ENCODE data around the gene GRK5. TPM values are rescaled to one million over a fixed set of nuclear protein-coding genes. Genes with fewer than 3 reads are reported as not detected.
"Not testable (repeated sequence)": the region's sequence is repeated elsewhere in the genome, so short reads cannot be mapped to it uniquely, and the experiment has no call there.

The GRK5 gene
- total RNA-seq, 1 experiment from 2014 or later = 5.8 TPM

DNA sequence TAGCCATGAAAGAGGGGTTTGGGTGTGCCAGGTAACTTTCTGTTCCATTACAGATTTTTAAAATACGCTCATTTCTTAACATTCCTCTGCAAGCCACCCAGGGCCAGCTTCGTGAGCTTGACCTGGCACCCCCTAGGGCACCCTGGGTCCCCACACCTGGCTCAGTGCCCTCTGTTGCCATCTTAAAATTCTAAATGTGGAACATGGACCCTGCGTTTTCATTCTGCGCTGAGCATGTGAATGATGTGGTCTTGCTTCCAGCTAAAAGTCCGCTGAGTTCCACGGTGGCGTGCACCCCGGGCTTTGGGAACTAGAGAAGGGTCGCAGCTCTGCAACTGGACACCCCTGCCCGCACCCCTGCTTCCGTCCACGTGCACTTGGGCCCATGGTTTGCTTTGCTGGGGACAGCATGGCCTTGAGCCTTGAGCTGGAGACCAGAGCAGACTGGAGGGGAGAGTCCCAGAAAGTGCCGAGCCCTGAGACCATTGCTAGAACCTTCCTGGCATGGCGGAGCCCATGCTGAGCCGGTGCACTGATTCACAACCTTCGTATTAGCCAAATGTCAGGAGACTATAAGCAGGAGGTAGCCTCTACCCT lies 244.0 kb downstream of the GRK5 start:
- DNase-seq (ENCODE audit: low spot score) = no peak
- in situ Hi-C loops (cut with HindIII; ENCODE audit: low sequenced_read_pairs) = no loop called here

DNA sequence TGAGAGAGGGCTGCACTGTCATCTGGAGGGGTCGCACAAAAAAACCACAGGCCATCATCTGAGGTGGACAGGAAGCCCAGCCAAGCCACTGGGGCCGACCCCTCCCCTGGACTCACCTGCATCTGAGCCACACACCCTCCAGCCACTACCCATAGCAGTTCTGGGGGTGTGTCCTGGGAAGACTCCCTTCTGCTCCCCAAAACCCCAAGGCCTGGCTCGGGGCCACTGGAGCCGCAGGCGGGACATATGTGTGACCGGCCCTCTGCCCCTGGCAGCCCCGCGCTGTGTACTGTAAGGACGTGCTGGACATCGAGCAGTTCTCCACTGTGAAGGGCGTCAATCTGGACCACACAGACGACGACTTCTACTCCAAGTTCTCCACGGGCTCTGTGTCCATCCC lies 245.0 kb downstream of the GRK5 start:
- no peak for DNase-seq (ENCODE audit: low spot score)
- in situ Hi-C loops (cut with HindIII; ENCODE audit: low sequenced_read_pairs) = no loop called here

DNA sequence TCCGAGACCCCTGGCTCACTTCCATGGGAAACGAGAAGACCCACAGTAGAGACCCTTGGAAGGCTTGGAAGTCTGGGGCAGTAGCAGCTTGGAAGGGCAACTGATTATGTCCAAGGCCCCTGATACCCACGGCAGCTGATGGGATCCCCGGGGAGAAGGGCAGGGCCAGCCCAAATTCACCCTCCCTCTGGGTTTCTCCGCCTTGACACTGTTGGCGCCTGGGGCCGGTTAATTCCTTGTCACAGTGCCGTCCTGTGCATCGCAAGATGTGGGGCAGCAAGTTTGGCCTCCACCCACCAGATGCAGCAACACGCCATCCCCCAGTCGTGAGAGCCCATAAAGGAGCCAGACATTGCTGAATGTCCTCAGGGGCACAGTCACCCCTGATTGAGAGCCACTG lies 245.9 kb downstream of the GRK5 start:
- in situ Hi-C loops (cut with HindIII; ENCODE audit: low sequenced_read_pairs) = no loop called here
- no peak for DNase-seq (ENCODE audit: low spot score)

DNA sequence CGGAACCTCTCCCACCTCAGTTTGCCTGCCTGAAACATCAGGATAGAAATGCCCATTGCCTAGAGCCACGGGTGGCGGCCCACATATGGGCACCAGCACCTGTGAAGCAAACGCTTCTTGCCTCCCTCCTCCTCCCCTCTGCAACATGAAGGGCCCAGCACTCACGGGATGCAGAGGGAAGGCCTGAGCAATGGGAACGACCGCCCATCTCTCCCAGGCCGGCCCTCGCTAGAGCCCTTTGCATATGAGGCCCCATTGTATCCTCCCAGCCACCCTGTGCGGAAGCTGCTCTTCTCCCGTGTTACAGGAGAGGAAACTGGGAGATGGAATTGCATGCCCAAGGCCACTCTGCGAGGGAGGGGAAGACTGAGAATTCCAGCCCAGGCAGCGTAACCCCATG lies 246.9 kb downstream of the GRK5 start:
- no peak for DNase-seq (ENCODE audit: low spot score)
- in situ Hi-C loops (cut with HindIII; ENCODE audit: low sequenced_read_pairs) = no loop called here

DNA sequence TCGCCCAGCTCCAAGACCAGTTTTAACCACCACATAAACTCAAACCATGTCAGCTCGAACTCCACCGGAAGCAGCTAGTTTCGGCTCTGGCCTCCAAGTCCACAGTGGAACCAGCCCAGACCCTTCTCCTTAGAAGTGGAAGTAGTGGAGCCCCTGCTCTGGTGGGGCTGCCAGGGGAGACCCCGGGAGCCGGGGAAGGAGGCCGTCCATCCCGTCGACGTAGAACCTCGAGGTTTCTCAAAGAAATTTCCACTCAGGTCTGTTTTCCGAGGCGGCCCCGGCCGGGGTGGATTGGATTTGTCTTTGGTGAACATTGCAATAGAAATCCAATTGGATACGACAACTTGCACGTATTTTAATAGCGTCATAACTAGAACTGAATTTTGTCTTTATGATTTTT lies 247.6 kb downstream of the GRK5 start:
- no peak for DNase-seq (ENCODE audit: low spot score)
- in situ Hi-C loops (cut with HindIII; ENCODE audit: low sequenced_read_pairs) = no loop called here

DNA sequence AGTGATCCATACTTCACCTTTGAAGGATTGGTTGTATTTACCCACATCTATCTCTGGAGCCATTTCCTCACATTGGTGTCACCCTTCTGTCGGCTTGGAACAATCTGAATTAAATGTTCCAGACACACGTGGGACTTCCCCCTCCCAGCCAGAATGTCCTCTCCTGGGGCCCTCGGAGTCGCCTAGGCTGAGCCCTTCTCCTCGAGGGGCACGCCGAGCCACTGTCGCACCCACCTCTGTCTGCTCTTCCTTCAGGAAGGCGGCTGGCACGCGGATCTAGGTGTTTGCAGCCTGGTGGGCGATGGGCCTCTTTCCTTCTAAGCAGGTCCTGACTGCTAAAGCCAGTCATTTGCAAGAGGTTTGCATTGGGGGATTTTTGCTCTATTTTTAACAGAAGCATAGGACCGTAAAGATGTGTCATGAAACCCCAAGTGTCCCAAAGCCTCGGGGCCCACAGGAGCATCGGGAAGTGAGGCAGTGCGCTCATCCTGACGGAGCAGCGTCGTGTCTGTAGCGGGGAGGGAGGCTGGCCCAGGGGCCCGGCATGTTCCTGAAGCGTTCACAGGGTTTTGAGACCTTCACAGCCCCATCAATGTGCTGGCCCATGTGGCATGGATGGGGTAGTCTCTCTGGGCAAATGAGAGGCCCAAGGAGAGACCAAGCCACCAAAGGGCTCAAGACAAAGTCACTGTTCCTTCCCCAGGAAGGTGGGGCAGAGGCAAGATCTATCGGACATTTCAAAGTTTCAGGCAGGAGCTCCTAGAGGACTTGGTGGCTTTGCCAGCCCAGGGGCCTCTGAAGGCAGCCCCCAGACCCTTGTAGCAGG lies 248.5 kb downstream of the GRK5 start:
- in situ Hi-C loops (cut with HindIII; ENCODE audit: low sequenced_read_pairs) = no loop called here
- no peak for DNase-seq (ENCODE audit: low spot score)

DNA sequence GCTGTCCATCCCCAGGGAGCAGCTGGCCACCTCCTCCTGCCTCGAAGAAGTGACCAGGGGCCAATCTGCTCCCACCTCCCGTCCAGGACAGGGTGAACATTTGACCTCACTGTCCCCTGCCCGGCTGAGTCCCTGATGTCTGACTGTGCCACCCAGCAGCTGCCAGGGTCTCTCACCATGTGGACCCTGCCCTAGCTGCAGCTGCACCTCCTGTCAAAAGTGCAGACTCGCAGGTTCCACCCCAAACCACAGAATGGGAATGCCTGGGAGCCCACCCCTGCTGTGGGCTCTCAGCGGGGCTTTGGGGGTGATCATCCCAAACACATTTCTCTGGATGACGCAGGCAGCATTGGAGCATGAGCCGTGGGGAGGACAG lies 249.1 kb downstream of the GRK5 start:
- in situ Hi-C loops (cut with HindIII; ENCODE audit: low sequenced_read_pairs) = no loop called here

DNA sequence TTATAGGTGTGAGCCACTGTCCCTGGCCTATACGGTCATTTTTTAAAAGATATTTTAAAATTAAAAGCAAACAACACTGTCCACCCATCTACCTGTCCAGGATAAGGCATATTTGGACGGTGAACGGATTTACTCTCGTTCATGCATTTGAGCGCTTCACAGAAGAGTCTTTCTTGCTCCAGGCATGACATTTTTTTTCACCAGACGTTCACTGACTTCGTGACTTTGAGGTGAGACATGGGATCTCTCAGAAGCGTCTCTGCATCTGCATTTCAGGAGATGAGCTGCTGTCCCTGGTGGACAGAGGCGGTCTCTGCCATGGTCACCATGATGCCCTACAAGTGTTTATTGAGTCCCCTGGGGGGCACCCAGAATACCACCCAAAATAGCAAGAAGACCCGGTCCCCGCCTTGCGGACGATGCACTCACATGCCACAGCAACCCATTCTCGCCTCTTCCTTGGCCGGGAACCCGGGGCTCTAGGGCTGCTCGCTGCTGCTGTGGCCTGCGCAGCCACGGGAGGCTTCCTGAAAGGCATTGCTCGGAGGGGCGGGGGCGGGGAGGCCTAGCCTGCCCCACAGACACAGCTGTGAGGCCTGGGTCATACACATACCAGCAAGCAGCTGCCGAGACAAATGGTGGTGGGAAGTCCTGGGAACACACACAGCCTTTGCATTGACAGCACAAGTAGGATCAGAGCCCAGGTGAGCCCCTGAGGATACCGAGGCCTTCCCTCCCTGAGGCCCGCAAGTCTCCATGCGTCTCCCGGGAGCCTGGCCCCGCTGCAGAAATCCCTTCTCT lies 250.8 kb downstream of the GRK5 start:
- in situ Hi-C loops (cut with HindIII; ENCODE audit: low sequenced_read_pairs) = no loop called here

More for the DNA sequence above, 249.1 kb downstream of the GRK5 start:
- DNase-seq (ENCODE audit: low spot score) = no peak

DNA sequence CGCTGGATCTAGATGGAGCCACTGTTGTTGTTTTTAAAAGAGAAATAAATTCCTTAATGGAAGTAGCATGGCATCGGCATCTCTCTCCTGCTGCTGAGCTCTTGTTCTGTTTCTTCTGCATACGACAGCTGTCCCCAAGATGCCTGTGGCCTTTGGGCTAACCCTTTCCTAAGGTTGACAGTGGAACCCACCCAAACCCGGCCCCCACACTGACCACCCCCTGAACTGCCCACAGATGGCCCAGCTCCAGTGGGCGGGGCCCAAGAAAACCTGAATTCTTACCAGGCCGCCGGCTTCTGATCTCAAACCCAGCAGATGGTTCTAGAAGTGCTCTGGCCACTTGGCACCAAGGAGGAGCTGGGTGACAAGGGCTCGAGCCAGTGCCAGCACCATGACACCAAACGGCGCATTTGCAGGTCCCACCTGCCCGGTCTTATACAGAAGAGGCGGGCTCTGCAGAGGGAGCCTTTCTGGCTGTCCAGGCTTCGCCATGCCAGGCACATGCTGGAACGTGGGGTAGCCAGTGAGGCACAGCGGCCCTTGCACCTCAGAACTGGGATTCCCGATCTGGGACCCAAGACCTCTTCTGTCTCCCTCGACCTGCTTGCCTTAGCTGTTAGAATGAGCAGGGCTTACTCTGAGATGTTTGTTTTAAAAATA lies 252.4 kb downstream of the GRK5 start:
- in situ Hi-C loops (cut with HindIII; ENCODE audit: low sequenced_read_pairs) = no loop called here
- DNase-seq (ENCODE audit: low spot score) = peak; percentile 12

More for the DNA sequence above, 250.8 kb downstream of the GRK5 start:
- DNase-seq (ENCODE audit: low spot score) = no peak

DNA sequence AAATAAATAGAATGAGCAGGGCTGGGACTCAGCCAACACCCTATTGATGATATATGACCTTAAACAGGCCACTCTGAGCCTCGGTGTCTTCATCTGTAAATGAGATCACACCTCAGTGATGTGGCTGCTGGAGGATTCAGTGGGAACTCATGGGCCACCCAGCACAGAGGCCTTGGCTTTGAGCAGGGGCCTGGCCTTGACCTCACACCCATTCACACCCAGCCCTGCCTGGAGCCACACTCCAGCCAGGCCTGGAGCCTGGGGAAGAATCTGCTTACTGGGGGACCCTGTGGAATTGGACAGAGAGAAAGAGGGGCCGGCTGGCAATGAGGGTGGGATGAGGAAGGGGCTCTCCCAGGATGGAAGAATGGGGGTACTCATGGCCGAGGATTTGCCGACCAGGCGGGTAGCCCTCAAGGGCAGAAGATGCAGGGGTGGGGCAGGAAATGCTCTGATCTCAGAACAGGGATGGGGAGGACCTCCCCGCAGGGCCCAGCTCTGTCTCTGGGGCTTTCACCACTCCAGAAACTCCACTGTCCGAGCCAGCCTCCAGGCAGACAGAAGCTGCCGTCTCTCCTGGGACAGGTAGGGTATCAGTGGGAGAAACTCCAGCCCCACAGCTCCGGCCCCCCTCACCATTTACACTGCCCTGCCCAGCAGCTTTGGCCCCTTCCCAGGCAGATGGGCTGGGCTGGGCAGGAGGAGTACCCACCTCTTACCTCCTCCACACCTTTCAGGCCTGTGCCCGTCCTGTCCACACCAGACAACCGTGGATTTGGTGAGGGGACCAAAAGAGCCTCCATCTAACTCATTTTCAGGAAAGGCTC lies 253.2 kb downstream of the GRK5 start:
- DNase-seq (ENCODE audit: low spot score) = no peak
- in situ Hi-C loops (cut with HindIII; ENCODE audit: low sequenced_read_pairs) = no loop called here

DNA sequence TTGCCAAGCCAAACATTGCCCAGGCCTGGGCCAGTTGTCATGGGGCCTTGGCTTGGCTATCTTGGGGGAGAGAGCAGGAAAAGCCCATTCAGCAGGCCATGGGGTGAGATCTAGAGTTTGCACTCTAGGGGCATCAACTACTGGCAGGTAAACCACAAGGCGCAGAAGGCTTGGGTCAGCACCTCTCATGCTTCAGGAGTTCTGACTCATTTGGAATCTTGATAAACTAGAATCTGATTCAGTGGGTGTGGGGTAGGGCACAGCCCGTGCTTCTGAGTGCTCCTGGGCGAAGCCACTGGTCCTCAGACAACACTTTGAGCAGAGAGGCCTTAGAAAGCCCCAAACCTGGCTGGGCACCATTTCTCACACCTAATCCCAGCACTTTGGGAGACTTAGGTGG lies 254.0 kb downstream of the GRK5 start:
- in situ Hi-C loops (cut with HindIII; ENCODE audit: low sequenced_read_pairs) = no loop called here

DNA sequence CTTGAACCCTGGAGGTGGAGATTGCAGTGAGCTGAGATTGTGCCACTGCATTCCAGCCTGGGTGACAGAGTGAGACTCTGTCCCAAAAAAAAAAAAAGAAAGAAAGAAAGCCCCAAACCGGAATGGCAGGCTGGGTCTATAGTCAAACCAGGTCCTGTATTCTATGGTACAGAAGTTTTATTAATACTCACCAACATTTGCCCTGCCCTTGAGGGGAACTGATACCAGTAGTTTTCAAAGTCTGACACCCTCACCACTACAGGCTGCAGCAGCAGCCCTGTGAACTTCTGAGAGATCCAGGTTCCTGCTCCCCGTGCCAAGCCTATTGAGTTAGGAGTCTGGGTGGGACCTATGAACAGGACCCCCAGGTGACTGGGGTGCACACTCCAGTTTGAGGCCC lies 254.6 kb downstream of the GRK5 start:
- in situ Hi-C loops (cut with HindIII; ENCODE audit: low sequenced_read_pairs) = no loop called here
- no peak for DNase-seq (ENCODE audit: low spot score)

More for the DNA sequence above, 254.0 kb downstream of the GRK5 start:
- DNase-seq (ENCODE audit: low spot score) = no peak

DNA sequence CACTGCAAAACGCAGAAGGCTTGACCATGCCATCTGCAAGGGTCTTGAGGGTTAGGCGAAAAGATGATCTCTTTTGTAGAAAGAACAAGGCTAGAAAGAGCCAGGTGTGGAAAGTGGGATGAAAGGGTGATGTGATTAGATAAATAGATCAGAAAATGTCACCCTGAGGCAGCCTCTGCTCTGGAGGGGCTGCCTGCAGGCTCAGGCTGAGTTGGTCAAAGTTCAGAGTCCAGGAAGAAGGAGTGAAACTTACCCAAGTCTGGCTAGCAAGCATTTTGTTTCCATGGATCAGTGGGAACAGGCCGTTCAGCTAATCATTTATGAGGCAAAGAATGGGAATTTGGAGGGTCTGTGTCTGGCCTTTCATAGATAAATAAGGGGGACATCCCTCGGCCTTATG lies 255.4 kb downstream of the GRK5 start:
- in situ Hi-C loops (cut with HindIII; ENCODE audit: low sequenced_read_pairs) = no loop called here

DNA sequence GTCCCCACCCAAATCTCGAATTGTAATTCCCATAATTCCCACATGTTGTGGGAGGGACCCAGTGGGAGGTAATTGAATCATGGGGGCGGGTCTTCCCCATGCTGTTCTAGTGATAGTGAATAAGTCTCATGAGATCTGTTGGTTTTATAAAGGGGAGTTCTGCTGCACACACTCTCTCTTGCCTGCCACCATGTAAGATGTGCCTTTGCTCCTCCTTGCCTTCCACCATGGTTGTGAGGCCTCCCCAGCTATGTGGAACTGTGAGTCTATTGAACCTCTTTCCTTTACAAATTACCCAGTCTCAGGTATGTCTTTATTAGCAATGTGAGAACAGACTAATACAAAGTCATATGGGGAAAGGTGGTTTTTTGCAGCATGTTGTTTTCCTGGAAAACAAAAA lies 255.8 kb downstream of the GRK5 start:
- in situ Hi-C loops (cut with HindIII; ENCODE audit: low sequenced_read_pairs) = not testable (repeated sequence)

More for the DNA sequence above, 255.4 kb downstream of the GRK5 start:
- DNase-seq (ENCODE audit: low spot score) = no peak

DNA sequence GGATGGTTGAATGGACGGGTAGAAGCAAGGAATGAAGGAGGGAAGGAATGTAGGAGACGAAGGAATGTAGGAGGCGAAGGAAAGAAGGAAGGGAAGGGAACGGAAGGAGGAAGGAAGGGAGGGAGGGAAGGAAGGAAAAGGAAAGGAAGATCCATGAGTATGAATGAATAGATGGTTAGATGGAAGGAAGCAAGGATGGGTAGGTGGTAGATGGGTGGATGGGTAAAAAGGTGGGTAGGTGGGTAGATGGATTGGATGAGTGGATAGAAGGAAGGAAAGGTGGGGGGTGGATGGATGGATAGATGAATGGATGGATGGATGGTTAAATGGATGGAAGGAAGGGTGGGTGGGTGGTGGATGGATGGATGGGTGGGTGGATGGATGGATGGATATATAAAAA lies 257.7 kb downstream of the GRK5 start:
- no peak for DNase-seq (ENCODE audit: low spot score)
- in situ Hi-C loops (cut with HindIII; ENCODE audit: low sequenced_read_pairs) = no loop called here

More for the DNA sequence above, 255.8 kb downstream of the GRK5 start:
- not testable (repeated sequence) for DNase-seq (ENCODE audit: low spot score)

DNA sequence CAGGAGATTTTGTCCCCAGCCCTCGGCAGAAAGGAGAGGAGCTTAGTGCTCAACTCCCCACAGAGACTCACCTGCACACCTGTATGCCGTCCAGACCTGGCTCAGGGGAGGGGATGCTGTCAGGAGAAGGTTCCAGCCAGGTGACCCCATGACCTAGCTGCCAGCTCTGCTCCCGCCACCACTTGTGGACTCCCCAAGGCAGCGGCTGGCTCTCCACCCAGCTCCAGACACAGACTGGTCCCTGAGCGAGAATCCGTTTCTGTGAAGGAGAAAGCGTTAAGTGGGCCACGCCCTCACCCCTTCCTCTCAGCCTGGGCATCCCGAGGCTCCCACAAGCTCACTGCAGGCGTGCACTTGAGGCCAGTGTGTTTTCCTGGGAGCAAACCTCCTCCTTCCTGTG lies 258.7 kb downstream of the GRK5 start:
- no peak for DNase-seq (ENCODE audit: low spot score)
- in situ Hi-C loops (cut with HindIII; ENCODE audit: low sequenced_read_pairs) = no loop called here

DNA sequence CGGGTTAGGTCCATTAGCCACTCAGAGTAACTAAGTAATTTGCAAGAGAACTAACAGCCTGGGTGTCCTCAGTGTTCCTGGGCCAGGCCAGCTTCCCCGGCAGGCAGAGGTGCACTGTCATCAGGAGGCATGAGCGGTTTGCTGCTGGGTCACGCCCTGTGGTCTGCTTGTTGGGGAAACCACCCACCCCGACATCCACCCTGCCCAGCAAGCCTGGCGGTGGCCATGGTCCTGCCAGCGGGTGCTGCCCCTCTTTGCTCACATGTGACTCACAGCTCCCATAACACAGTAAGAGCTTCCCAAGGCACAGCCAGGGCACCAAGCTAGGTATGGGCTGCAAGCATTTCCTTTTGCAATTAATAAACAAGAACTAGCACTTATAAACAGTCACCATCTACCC lies 259.3 kb downstream of the GRK5 start:
- no peak for DNase-seq (ENCODE audit: low spot score)
- in situ Hi-C loops (cut with HindIII; ENCODE audit: low sequenced_read_pairs) = no loop called here

DNA sequence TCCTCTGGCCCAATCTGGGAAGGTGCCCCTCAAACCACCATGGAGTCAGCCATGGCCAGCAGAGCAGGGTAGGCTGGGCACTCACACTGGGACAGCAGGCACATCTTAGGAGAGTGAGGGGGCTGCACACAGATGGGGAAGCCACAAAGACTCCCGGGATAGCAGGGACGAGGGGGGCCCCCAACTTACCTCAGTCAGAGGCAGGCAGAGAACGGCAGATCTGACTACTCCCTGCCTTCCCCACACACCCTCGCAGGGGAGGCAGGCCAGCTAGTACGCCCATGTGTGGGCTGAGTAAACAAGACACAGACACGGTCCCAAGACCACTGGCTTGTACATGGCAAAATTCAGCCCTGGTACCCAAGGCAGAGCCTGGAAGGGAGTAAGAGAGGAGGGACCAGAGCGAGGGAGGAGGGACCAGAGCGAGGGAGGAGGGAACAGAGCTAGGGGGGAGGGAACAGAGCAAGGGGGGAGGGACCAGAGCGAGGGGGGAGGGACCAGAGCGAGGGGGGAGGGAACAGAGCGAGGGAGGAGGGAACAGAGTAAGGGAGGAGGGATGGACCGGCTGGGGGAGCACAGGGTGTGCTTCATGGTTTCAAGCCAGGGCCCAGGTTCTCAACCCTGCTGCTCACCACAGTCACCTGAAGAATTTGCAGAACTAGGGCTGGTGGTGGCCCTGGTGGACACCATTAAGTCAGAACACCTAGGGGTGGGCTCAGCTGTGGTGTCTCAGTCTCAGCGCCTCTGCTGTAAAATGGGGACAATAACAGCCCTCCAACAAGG lies 261.4 kb downstream of the GRK5 start:
- in situ Hi-C loops (cut with HindIII; ENCODE audit: low sequenced_read_pairs) = no loop called here
- no peak for DNase-seq (ENCODE audit: low spot score)
